ENCODE results near the gene LHFPL6. TPM values are rescaled to one million over a fixed set of nuclear protein-coding genes. Genes with fewer than 3 reads are reported as not detected.

Gene LHFPL6
- total RNA-seq, 1 experiment from 2014 or later, result 25.7 TPM

GRCh38 chr13:39370554-39370953 lies 232.4 kb downstream of the LHFPL6 start:
- Histone ChIP-seq H3K9me3 (ENCODE audit: control insufficient read depth, insufficient read depth, low read depth, low read length) (no peaks in the 10 kb centered on the region), H3K27me3 (ENCODE audit: control insufficient read depth, insufficient read depth, low read length) (no peaks in the 10 kb centered on the region), H3K27ac (ENCODE audit: low read length) (no peak overlapping the region), H3K4me3 (ENCODE audit: low read depth in 2 of 2, low read length in 2 of 2) (no peak overlapping the region), H3K36me3 (ENCODE audit: control insufficient read depth, insufficient read depth, low read length) (no peaks in the 10 kb centered on the region), H3K4me1 (ENCODE audit: control insufficient read depth, insufficient read depth, low read length) (no peaks in the 10 kb centered on the region)
- POLR2A ChIA-PET, result no interaction called here
- DNase-seq (ENCODE audit: low read depth, low spot score) (no peak), ATAC-seq (no peak)
- no TSS peak for BruUV-seq (replicated peaks)
- intact Hi-C loops (cut with micrococcal nuclease; ENCODE audit: unreplicated experiment), result no loop called here
- TF ChIP-seq SIN3A (IDR thresholded peaks at IDR 0.05; ENCODE audit: borderline replicate concordance, insufficient read depth, low read depth, low read length) (no peak), POLR2AphosphoS5 (IDR thresholded peaks at IDR 0.05; ENCODE audit: low read depth, low read length) (no peak), REST (IDR thresholded peaks at IDR 0.05; ENCODE audit: insufficient read depth in 1 of 2, low read depth in 2 of 2, low read length in 1 of 2) (no peak), TCF7L2 (IDR thresholded peaks at IDR 0.05; ENCODE audit: low read depth, low read length) (no peak)
- TF ChIP-seq, protein P1, sequence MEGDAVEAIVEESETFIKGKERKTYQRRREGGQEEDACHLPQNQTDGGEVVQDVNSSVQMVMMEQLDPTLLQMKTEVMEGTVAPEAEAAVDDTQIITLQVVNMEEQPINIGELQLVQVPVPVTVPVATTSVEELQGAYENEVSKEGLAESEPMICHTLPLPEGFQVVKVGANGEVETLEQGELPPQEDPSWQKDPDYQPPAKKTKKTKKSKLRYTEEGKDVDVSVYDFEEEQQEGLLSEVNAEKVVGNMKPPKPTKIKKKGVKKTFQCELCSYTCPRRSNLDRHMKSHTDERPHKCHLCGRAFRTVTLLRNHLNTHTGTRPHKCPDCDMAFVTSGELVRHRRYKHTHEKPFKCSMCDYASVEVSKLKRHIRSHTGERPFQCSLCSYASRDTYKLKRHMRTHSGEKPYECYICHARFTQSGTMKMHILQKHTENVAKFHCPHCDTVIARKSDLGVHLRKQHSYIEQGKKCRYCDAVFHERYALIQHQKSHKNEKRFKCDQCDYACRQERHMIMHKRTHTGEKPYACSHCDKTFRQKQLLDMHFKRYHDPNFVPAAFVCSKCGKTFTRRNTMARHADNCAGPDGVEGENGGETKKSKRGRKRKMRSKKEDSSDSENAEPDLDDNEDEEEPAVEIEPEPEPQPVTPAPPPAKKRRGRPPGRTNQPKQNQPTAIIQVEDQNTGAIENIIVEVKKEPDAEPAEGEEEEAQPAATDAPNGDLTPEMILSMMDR (IDR thresholded peaks at IDR 0.05), result no peak
- CTCF ChIA-PET, result no interaction called here
- in situ Hi-C loops (cut with HindIII; ENCODE audit: low pct_unique_long_range_greater_than_20kb, low sequenced_read_pairs), result no loop called here

DNA sequence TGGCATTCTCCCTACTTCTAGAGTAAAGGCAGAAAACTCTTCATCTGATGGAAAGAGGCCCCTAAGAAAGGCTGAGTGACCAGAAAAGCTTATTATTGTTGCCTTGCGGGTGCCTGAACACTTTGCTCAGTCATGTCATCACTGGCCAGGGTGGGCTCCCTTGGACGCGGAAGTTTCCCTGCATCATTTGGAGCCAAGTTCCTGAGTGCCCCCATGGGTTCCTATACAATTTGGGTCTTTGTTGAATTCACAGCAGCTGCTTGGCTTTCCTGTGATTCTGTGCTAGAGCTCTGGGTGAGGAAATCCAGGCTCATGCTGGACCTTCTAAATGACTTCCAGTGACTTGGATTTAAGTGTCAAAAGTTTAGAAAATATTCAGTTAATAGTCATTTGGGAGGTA lies 232.9 kb downstream of the LHFPL6 start:
- H3K9me3 ChIP-seq (ENCODE audit: control insufficient read depth, insufficient read depth, low read depth, low read length), result no peaks in the 10 kb centered on the region
- no peaks in the 10 kb centered on the region for H3K27me3 ChIP-seq (ENCODE audit: control insufficient read depth, insufficient read depth, low read length)
- CTCF ChIA-PET, result no interaction called here
- in situ Hi-C loops (cut with HindIII; ENCODE audit: low pct_unique_long_range_greater_than_20kb, low sequenced_read_pairs) (no loop called here), intact Hi-C loops (cut with micrococcal nuclease; ENCODE audit: unreplicated experiment) (no loop called here)
- no peak overlapping the region for H3K4me3 ChIP-seq (ENCODE audit: low read depth in 2 of 2, low read length in 2 of 2)
- no peak for TF ChIP-seq TCF7L2 (IDR thresholded peaks at IDR 0.05; ENCODE audit: low read depth, low read length)
- no peak for TF ChIP-seq REST (IDR thresholded peaks at IDR 0.05; ENCODE audit: insufficient read depth in 1 of 2, low read depth in 2 of 2, low read length in 1 of 2)
- TF ChIP-seq, protein P1 (IDR thresholded peaks at IDR 0.05), result no peak
- no peak for TF ChIP-seq POLR2AphosphoS5 (IDR thresholded peaks at IDR 0.05; ENCODE audit: low read depth, low read length)
- no peak for TF ChIP-seq SIN3A (IDR thresholded peaks at IDR 0.05; ENCODE audit: borderline replicate concordance, insufficient read depth, low read depth, low read length)
- POLR2A ChIA-PET, result no interaction called here
- ATAC-seq, result no peak
- H3K4me1 ChIP-seq (ENCODE audit: control insufficient read depth, insufficient read depth, low read length), result no peaks in the 10 kb centered on the region
- no peak for DNase-seq (ENCODE audit: low read depth, low spot score)
- H3K27ac ChIP-seq (ENCODE audit: low read length), result no peak overlapping the region
- no peaks in the 10 kb centered on the region for H3K36me3 ChIP-seq (ENCODE audit: control insufficient read depth, insufficient read depth, low read length)
- BruUV-seq (replicated peaks), result no TSS peak

Measured in Panc1 (cell line).